Gastrocnemius medialis (tissue), 4 donors: ENCODE results near the gene MARCHF3.

Experiments used
- POLR2A ChIP-seq, 2 donors: fragments of 450-650 bp; IDR thresholded peaks; one replicate each; pipeline ENCODE4 v1.6.1; 2017; ENCODE audit warnings: antibody characterized with exemption in 2 of 2, mild to moderate bottlenecking in 2 of 2, moderate library complexity in 2 of 2
- TF ChIP-seq, protein P1 (sequence below), 5 experiments: fragments of 450-650 bp in 3 of 5; fragments of 200-600 bp in 2 of 5; sonication (generic) in 2 of 5; IDR thresholded peaks in 4 of 5; conservative IDR thresholded peaks in 1 of 5; 1 replicate in 4 of 5; 2 replicates in 1 of 5; pipeline ENCODE4 v1.5.1; 2016 to 2019; ENCODE audit warnings: antibody characterized with exemption in 5 of 5, mild to moderate bottlenecking in 3 of 5, moderate library complexity in 3 of 5

- TF ChIP-seq, protein P1, sequence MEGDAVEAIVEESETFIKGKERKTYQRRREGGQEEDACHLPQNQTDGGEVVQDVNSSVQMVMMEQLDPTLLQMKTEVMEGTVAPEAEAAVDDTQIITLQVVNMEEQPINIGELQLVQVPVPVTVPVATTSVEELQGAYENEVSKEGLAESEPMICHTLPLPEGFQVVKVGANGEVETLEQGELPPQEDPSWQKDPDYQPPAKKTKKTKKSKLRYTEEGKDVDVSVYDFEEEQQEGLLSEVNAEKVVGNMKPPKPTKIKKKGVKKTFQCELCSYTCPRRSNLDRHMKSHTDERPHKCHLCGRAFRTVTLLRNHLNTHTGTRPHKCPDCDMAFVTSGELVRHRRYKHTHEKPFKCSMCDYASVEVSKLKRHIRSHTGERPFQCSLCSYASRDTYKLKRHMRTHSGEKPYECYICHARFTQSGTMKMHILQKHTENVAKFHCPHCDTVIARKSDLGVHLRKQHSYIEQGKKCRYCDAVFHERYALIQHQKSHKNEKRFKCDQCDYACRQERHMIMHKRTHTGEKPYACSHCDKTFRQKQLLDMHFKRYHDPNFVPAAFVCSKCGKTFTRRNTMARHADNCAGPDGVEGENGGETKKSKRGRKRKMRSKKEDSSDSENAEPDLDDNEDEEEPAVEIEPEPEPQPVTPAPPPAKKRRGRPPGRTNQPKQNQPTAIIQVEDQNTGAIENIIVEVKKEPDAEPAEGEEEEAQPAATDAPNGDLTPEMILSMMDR (IDR thresholded peaks at IDR 0.05 in 4 of 5, conservative IDR thresholded peaks at IDR 0.05 in 1 of 5) = no peak
- TF ChIP-seq POLR2A (IDR thresholded peaks at IDR 0.05) = no peak
Observed at GRCh38 chr5:127014573-127014972, 15.8 kb downstream of the MARCHF3 start.
